ENCODE measurements around the gene OBSCN. TPM values are rescaled to one million over a fixed set of nuclear protein-coding genes. Genes with fewer than 3 reads are reported as not detected.

The OBSCN gene
- total and polyA plus RNA-seq, 2 of the 13 experiments (the other 11 are each of a cell fraction or from before 2014, with no cell fraction given), result 0.20 TPM

GRCh38 chr1:228337031-228337564, 129.3 kb downstream of the OBSCN start:
- 31% methylated on average over 7 of the region's 15 CpGs for WGBS (ENCODE audit: low lambda C conversion rate)
- DNase-seq (ENCODE audit: low spot score) (no peak), FAIRE-seq (no peak), ATAC-seq (no peak)
- intact Hi-C loops (cut with micrococcal nuclease; ENCODE audit: unreplicated experiment), result no loop called here
- Histone ChIP-seq H3K9ac (ENCODE audit: insufficient read depth, low read depth, low read length) (no peak overlapping the region), H4K20me1 (ENCODE audit: insufficient read depth, low read length) (no peaks in the 10 kb centered on the region), H3K4me2 (ENCODE audit: low read depth, low read length) (no peak overlapping the region), H3K9me3 (ENCODE audit: low read length) (no peaks in the 10 kb centered on the region), H2AFZ (ENCODE audit: low read length) (no peak overlapping the region), H3K4me3 (replicated peaks in 1 of 3; ENCODE audit: insufficient read depth in 1 of 3, low read depth in 2 of 3, low read length in 3 of 3) (no peak overlapping the region), H3K4me1 (ENCODE audit: insufficient read depth, low read length) (no peaks in the 10 kb centered on the region), H3K27ac (ENCODE audit: extremely low read length, insufficient read depth, low read length) (no peak overlapping the region), H3K27me3 (ENCODE audit: control insufficient read depth in 1 of 2, insufficient read depth in 2 of 2, low read length in 2 of 2) (peaks cover 6 to 7% of the 10 kb centered on the region in 2 experiments; a peak in 3 of 5 replicates), H3K79me2 (ENCODE audit: insufficient read depth, low read length) (no peaks in the 10 kb centered on the region), H3K36me3 (replicated peaks in 1 of 2; ENCODE audit: control insufficient read depth in 1 of 2, insufficient read depth in 2 of 2, low read length in 2 of 2) (no peaks in the 10 kb centered on the region)
- TF ChIP-seq POLR2AphosphoS5 (IDR thresholded peaks at IDR 0.05; ENCODE audit: low read depth, low read length) (no peak), ZNF790 (CRISPR knock-in tag; IDR thresholded peaks at IDR 0.05; ENCODE audit: borderline replicate concordance) (no peak), PLRG1 (conservative IDR thresholded peaks at IDR 0.05) (no peak), ZNF207 (IDR thresholded peaks at IDR 0.05; ENCODE audit: borderline replicate concordance) (no peak), SMAD1 (CRISPR knock-in tag; IDR thresholded peaks at IDR 0.05; ENCODE audit: borderline replicate concordance, low read depth) (no peak), ZNF282 (IDR thresholded peaks at IDR 0.05; ENCODE audit: partially characterized antibody) (no peak)
- TF ChIP-seq, protein P1, sequence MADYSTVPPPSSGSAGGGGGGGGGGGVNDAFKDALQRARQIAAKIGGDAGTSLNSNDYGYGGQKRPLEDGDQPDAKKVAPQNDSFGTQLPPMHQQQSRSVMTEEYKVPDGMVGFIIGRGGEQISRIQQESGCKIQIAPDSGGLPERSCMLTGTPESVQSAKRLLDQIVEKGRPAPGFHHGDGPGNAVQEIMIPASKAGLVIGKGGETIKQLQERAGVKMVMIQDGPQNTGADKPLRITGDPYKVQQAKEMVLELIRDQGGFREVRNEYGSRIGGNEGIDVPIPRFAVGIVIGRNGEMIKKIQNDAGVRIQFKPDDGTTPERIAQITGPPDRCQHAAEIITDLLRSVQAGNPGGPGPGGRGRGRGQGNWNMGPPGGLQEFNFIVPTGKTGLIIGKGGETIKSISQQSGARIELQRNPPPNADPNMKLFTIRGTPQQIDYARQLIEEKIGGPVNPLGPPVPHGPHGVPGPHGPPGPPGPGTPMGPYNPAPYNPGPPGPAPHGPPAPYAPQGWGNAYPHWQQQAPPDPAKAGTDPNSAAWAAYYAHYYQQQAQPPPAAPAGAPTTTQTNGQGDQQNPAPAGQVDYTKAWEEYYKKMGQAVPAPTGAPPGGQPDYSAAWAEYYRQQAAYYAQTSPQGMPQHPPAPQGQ (CRISPR knock-in tag; IDR thresholded peaks at IDR 0.05; ENCODE audit: borderline replicate concordance), result no peak
- CTCF ChIA-PET (ENCODE audit: low intra/inter-chr PET ratio, low total read pairs), result no interaction called here
- no TSS peak for BruUV-seq (replicated peaks)
- POLR2A ChIA-PET, result no interaction called here
- in situ Hi-C loops (cut with HindIII; ENCODE audit: extremely low pct_ligation_motif_present, low pct_unique_long_range_greater_than_20kb), result no loop called here
